ENCODE measurements around the gene SIGLECL1.
"Not testable (repeated sequence)": the region's sequence is repeated elsewhere in the genome, so short reads cannot be mapped to it uniquely, and the experiment has no call there.

SIGLECL1 gene

DNA sequence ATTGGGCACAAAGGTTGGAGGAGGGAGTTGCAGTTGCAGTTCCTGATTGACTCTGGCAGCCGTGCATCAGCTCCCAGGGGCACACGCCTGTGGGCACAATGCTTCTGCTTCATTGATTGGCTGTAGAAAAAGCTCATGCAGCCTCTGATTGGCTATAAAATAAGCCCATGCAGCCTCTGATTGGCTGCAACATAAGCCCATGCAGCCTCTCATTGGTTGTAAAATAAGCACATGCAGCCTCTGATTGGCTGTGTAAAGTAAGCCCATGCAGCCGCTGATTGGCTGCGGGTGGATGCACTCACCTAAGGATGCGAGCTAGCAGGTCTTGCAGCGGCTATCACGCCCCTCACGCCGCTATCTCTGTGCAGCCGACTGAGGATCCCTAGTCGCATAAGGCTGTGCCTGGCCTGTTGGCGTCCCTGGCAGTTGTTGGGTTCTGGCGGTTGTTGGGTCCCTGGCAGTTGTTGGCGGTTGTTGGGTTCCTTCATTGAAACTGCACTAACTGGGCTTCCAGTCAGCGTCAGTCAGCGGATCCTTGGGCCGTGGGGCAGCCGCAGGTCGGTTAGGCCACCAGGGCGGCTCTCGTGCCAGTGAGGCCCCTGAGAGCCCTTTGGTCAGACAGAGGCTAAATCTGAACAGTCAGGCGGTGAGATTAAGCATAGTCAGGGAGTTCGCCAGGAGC lies at the start of gene SIGLECL1:
Gene SIGLECL1, plus strand, starts transcription at position 295 of the 682 bp plus-strand sequence. CDS start 12,993 bp downstream, outside the sequence.
- no peak for DNase-seq

DNA sequence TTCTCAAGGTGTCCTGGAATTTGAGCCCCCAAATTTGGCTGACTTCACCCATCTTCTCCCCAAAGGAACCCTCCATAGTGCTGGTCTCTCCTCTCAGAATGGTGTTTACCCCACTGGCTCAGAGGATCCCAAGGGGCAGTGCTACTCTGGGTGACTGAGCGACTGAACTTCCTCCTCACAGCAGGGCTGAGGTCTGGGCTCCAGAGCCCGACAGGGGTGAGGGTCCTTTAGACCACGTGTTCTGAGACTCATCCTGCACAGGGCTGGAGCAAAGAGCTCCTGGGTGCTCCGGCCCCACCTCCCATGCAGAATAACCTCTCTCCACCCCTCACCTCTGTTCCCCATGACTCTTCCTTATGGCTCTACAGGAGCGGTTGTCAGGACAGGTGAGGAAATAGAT lies 49.2 kb upstream of the SIGLECL1 start:
- no peak for DNase-seq

GRCh38 chr19:51203916-51204315 lies 47.0 kb upstream of the SIGLECL1 start:
- DNase-seq = no peak

GRCh38 chr19:51204321-51204720 lies 46.6 kb upstream of the SIGLECL1 start:
- DNase-seq = no peak

- no peak for DNase-seq
These were observed 43.1 kb upstream of the SIGLECL1 start for GRCh38 chr19:51207747-51208146.

- DNase-seq = no peak
These were observed 40.6 kb upstream of the SIGLECL1 start for GRCh38 chr19:51210191-51210784.

DNA sequence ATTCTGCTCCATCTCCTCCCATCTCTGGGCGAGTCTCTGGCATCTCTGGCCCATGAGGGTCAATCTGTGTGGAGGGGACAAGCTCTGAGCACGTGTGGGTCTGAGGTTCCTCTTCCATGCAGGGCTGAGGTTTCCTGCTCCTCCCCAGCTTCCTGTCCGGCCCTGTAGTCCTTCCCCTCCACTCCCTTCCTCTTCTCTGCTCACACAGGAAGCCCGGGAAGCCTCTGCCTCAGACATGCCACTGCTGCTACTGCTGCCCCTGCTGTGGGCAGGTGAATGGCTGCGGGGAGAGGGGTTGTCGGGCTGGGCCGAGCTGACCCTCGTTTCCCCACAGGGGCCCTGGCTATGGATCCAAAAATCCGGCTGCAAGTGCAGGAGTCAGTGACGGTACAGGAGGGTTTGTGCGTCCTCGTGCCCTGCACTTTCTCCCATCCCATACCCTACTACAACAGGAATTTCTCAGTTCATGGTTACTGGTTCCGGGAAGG lies 40.0 kb upstream of the SIGLECL1 start:
- not testable (repeated sequence) for DNase-seq

DNA sequence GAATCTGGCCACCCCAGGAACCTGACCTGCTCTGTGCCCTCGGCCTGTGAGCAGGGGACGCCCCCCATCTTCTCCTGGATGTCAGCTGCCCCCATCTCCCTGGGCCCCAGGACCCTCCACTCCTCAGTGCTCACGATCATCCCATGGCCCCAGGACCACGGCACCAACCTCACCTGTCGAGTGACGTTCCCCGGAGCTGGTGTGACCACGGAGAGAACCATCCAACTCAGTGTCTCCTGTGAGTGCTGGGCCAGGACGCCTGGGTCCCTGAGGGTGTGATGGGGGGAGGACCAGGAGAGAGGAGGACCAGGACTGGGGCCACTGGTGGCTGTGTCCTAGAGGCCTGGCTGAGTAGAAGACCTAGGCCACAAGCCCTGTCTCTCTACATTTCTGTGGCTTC lies 39.0 kb upstream of the SIGLECL1 start:
- DNase-seq = no peak

DNA sequence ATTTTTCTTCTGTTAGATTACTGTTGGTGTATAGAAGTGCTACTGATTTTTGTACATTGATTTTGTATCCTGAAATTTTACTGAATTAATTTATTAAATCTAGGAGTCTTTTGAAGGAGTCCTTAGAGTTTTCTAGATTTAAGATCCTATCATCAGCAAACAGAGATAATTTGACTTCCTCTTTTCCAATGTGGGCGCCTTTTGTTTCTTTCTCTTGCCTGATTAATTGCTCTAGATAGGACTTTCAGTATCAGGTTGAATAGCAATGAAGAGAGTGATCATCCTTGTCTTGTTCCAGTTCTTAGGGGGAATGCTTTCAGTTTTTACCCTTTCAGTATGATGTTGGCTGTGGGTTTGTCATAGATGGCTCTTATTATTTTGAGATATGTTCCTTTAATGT lies 31.6 kb upstream of the SIGLECL1 start:
- DNase-seq = no peak

DNA sequence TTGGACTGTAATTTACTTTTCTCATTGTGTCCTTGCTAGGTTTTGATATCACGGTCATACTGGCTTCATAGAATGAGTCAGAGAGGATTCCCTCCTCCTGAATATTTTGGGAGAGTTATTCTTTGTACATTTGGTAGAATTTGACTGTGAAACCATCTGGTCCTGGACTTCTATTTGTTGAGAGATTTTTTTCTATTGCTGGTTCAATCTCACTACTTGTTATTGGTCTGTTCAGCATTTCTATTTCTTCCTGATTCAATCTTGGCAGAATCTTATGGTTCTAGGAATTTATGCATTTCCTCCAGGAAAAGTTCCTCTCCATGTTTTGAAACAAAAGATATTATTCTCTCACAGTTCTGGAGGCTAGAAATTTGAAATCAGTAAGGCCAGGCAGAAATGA lies 30.9 kb upstream of the SIGLECL1 start:
- DNase-seq = no peak

DNA sequence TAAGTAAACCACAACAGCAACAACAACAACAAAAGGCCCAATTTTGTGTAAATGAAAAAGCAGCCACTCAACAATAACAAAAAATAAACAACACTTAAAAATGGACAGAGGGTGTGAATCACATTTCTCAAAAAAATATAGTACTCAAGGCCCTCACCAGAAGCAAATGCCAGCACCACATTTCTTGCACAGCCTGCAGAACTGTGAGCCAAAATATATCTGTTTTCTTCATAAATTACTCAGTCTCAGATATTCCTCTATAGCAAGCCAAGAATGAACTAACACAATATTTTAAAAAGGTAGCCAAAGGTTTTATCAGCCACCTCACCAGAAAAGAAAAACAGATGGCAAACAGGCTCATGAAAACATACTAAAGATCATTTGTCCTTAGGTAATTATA lies 29.9 kb upstream of the SIGLECL1 start:
- no peak for DNase-seq

DNA sequence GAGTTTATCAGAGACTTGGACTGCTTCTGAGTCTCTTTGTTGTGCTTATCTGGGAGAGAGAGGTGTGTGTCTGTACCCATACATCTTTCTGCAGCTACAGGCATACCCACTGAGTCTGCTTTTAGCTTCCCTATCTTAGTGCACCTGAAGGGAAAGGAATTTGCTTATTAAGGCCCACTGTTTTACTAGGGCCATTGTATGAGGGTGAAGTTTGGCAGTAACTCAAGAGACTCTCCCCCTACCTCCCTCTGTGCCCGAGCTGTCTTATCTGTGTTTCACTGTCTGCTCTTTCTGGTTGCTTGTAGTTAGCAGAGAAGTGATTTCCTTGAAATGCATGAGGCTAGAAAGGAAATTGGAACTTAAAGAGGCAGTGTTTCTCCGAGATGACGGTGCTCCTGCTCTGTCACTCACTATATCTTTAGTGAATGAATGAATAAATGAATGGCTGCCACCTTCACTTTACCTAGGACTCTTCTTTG lies 26.7 kb upstream of the SIGLECL1 start:
- DNase-seq = no peak

- DNase-seq = not testable (repeated sequence)
These were observed 25.9 kb upstream of the SIGLECL1 start, which contains the start of gene CD33 for GRCh38 chr19:51224898-51225393. TSS of gene CD33 (plus strand) at chr19:51225080. CDS start at chr19:51225119, 39 bp downstream.

- DNase-seq = no peak
These were observed 24.8 kb upstream of the SIGLECL1 start for GRCh38 chr19:51226067-51226466.

DNA sequence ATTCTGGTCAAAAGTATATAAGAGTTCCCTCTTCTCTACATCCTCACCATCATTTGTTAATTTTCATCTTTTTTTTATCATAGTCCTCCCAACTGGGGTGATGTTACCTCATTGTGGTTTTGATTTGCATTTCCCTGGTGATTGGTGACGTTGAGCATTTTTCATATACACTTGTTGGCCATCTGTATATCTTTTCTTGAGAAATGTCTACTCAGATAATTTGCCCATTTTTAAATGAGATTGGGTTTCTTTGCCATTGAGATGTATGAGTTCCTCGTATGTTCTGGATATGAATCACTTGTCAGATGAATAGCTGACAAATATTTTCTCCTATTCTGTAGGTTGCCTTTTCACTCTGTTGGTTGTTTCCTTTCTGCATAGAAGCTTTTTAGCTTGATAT lies 23.6 kb upstream of the SIGLECL1 start:
- DNase-seq = no peak

- no peak for DNase-seq
These were observed 22.9 kb upstream of the SIGLECL1 start for GRCh38 chr19:51227966-51228365.

DNA sequence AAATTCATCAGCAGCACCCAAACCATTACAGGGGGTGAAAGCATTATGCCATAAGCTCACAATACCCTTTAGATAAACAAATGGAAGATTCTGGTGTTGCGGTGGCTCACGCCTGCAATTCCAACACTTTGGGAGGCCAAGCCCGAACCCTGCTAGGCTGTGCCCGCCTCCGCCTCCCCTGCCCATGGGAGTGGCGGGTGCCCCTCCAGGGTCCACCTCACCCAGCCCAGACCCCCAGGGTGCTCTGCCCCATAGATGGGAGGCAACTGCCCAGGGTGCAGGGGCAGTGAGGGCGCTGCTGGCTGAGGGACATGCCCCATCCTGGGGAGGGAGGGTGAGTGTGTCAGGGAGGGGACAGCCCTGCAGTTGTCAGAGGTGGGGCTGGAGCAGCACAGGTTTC lies 10.0 kb upstream of the SIGLECL1 start:
- DNase-seq = no peak

- DNase-seq = no peak
These were observed 7.8 kb upstream of the SIGLECL1 start for GRCh38 chr19:51242881-51243630.

DNA sequence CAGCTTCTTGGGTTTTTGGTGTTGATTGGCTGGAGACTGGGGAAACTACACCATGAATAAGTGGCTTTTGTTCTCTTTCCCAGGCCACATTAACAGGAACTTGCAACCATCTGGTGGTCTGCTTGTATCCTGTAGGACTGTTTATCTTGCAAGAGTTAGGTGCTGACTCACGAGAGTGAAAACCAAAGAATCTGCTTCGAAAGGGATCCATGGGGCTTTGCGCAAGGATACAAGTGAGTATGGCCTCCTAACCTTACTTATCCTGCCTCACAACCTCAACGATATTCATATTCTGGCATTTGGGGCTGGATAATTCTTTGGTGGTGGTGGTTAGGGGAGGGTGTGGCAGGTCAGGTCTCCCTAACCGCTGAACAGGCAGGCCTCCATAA lies 4.7 kb upstream of the SIGLECL1 start:
- DNase-seq = no peak

DNA sequence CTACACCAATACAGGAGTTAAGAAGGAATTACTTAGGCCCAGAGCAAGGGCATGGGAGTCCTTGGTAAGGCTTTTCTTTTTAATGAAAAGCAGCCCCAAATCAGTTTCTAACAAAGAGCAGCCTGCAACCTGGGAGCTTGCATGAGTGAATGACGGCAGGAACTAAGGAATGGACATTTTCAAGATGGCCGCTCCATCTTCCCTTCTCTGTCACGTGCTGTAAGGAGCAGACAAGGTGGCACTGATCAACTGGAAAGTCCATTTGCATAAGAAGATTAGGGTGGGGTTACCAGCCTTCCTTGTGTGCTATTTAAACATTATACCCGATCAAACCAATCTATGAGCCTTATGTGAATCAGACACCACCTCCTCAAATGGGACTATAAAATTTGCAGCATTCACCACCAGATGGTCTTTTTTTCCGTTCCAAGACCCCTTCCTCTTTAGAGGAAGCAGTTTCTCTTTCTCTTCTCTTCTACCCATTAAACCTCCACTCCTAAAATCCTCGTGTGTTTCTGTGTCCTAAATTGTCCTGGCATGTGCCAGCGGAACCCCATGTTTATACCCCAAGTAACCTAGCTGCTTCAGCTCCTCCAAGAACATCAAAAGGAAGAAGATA lies 2.8 kb upstream of the SIGLECL1 start:
- DNase-seq = no peak

DNA sequence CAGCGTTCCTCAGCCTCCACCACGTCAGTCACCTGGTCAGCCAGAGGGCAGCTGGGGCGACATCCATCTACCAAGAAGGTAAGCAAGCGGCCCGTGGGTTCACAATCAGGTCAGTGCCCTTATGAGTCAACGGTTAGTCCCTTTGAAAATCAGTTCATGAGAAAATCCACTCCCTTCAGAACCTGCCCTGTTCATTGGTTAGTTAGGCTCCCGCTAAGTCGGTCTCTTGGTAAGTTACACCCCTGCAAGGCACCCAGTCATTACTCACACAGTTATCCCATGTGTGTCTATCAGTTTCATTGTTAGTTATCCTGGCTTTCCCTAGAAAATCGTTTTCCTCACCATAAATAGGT lies 564 bp downstream of the SIGLECL1 start:
- no peak for DNase-seq

DNA sequence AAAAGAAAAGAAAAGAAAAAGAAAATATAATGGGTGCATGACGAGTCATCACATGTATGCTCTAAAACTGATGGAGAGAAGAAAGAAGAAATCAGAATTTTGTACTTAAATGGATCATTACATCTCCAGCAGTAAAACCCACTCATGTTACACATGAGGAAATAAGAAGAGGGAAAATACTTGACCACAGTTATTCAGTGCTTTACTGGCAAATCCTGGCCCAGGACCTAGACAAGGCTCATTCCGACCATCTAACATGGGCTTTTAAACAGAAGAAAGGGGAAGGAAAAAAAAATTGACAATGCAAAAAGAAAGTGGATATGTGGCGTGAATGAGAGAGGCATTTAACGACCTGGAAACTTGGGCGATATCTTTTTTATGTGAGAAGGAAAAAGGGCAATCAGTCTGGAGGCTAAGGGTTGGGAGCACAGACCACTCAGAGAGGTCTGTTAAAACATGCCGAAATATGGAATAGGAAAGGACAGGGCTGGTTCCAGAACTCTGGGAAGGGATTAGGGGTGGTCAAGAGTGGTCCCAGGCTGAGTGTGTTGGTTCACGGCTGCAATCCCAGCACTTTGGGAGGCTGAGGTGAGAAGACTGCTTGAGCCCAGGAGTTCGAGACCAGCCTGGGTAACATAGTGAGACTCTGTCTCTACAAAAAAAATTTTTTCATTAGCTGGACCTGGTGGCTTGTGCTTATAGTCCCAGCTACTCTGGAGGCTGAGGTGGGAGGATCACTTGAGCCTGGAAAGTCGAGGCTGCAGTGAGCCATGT lies 1.6 kb downstream of the SIGLECL1 start:
- no peak for DNase-seq
